C4-2B (cell line): ENCODE measurements around the gene TREX2.

Experiments
- ZFX ChIP-seq: fragments of 450-650 bp; IDR thresholded peaks from 2 replicates; pipeline ENCODE4 v1.6.1; 2017
- TF ChIP-seq, protein P1 (sequence below): fragments of 450-650 bp; conservative IDR thresholded peaks from 2 replicates; pipeline ENCODE4 v1.5.1; 2017; ENCODE audit warnings: mild to moderate bottlenecking

DNA sequence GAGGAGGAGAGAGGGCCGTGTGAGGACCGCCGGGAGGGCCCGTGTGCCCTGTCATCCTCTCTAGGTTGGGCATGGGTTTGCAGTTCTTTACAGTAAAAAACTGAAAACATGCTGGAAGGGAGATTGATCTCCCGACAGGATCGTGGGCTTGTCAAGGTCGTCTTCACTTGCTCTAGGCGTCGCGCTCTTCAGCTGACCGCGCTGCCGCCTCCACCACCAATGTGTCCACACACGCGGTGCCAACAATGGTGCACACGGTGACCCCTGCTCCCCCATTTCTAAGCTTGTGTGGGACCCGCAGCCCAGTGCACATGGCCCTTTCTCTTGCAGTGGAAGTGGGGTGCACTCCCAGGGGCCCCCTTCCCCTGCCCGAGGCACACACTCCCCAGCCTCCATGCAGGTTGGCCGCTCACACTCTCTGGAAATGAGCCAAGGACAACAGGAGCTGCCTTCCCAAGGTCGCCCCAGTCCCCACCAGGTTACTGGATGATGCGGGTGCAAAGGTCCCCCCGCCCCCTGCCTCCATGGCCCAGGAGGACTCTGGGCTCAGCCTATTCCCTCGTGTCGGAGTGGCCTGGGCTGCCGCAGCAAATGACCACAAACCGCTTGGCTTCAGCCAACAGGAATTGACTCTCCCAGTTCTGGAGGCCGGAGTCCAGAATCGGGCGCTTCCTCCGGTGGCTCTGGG, 36.3 kb downstream of the TREX2 start:
- TF ChIP-seq, protein P1, sequence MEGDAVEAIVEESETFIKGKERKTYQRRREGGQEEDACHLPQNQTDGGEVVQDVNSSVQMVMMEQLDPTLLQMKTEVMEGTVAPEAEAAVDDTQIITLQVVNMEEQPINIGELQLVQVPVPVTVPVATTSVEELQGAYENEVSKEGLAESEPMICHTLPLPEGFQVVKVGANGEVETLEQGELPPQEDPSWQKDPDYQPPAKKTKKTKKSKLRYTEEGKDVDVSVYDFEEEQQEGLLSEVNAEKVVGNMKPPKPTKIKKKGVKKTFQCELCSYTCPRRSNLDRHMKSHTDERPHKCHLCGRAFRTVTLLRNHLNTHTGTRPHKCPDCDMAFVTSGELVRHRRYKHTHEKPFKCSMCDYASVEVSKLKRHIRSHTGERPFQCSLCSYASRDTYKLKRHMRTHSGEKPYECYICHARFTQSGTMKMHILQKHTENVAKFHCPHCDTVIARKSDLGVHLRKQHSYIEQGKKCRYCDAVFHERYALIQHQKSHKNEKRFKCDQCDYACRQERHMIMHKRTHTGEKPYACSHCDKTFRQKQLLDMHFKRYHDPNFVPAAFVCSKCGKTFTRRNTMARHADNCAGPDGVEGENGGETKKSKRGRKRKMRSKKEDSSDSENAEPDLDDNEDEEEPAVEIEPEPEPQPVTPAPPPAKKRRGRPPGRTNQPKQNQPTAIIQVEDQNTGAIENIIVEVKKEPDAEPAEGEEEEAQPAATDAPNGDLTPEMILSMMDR = no peak
- TF ChIP-seq ZFX = no peak
